KMS-11 (cell line): ENCODE measurements around the gene TXNDC5.

Experiments used
- H2AFZ ChIP-seq: fragments of 200-600 bp; sonication (generic); 2 replicates; pipeline ENCODE4 v1.6.1; 2016; ENCODE audit warnings: antibody characterized with exemption, mixed run types, low read depth
- H3K27ac ChIP-seq: fragments of 200-600 bp; sonication (generic); 2 replicates; pipeline ENCODE4 v1.6.1; 2016; ENCODE audit warnings: mild to moderate bottlenecking, mixed run types
- H3K27me3 ChIP-seq: fragments of 200-600 bp; sonication (generic); 2 replicates; pipeline ENCODE4 v1.6.1; 2017; ENCODE audit warnings: mild to moderate bottlenecking, low read depth, mixed run types, moderate library complexity; ENCODE audit not compliant: insufficient read depth
- H3K36me3 ChIP-seq: fragments of 200-600 bp; sonication (generic); 2 replicates; pipeline ENCODE4 v1.6.1; 2017; ENCODE audit warnings: mild to moderate bottlenecking, mixed run types; ENCODE audit not compliant: insufficient read depth
- H3K4me1 ChIP-seq: fragments of 200-600 bp; sonication (generic); 2 replicates; pipeline ENCODE4 v1.6.1; 2016; ENCODE audit warnings: mild to moderate bottlenecking, low read depth, mixed run types; ENCODE audit not compliant: poor library complexity, severe bottlenecking
- H3K4me2 ChIP-seq: fragments of 200-600 bp; sonication (generic); 2 replicates; pipeline ENCODE4 v1.7.0; 2016; ENCODE audit warnings: mild to moderate bottlenecking, mixed run types
- H3K4me3 ChIP-seq: fragments of 200-600 bp; sonication (generic); IDR thresholded peaks from 2 replicates; pipeline ENCODE4 v1.6.1; 2017; ENCODE audit warnings: low read depth, low read length, mixed read lengths; ENCODE audit not compliant: insufficient read depth
- H3K79me2 ChIP-seq: fragments of 200-600 bp; sonication (generic); 2 replicates; pipeline ENCODE4 v1.6.1; 2016; ENCODE audit warnings: low read depth, mixed run types; ENCODE audit not compliant: insufficient read depth
- H3K9ac ChIP-seq: fragments of 200-600 bp; sonication (generic); 2 replicates; pipeline ENCODE4 v1.6.1; 2016; ENCODE audit warnings: mild to moderate bottlenecking, mixed run types
- H4K20me1 ChIP-seq: fragments of 200-600 bp; sonication (generic); 2 replicates; pipeline ENCODE4 v1.6.1; 2016; ENCODE audit warnings: mild to moderate bottlenecking, mixed run types; ENCODE audit not compliant: insufficient read depth
- TF ChIP-seq, protein P1 (sequence below): fragments of 200-600 bp; sonication (generic); conservative IDR thresholded peaks from 2 replicates; pipeline ENCODE4 v1.6.1; 2017; ENCODE audit warnings: low read depth, mild to moderate bottlenecking, antibody characterized with exemption, low read length, moderate library complexity, mixed read lengths

The TXNDC5 gene

DNA sequence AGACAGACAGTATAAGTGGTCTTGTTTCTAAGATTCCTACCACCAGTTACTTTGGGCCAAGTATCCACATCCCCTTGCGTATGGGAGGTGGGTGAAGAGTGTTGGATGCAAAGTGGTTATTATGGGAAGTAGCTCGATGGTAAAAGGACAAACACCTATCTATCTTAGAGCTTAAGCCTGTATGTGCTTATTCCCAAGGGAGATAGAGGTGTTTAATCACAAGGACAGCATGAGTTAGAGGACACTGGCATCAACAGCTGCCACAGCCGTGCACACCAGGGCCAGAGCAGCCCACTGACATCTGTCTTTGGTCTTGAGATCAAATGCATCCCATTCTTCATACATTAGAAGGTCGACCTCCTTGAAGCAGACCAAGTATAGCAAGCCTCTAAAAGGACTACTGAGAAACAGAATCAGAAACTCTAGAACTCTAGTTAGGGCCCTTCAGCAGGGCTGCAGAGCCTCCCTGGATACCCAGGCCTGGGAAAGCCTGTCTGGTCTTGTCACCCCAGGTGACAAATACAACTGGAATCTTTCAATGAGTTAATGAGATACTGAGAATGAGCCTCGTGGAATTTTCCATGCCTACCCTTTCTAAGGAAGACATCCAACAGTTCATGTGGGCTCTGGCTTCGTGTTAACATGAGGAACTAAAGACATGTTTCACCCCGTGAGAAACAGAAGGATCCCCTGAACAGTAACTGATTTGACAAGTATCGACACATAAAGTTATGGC is 28.7 kb downstream of the TXNDC5 start:
- TF ChIP-seq, protein P1, sequence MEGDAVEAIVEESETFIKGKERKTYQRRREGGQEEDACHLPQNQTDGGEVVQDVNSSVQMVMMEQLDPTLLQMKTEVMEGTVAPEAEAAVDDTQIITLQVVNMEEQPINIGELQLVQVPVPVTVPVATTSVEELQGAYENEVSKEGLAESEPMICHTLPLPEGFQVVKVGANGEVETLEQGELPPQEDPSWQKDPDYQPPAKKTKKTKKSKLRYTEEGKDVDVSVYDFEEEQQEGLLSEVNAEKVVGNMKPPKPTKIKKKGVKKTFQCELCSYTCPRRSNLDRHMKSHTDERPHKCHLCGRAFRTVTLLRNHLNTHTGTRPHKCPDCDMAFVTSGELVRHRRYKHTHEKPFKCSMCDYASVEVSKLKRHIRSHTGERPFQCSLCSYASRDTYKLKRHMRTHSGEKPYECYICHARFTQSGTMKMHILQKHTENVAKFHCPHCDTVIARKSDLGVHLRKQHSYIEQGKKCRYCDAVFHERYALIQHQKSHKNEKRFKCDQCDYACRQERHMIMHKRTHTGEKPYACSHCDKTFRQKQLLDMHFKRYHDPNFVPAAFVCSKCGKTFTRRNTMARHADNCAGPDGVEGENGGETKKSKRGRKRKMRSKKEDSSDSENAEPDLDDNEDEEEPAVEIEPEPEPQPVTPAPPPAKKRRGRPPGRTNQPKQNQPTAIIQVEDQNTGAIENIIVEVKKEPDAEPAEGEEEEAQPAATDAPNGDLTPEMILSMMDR, result no peak
- no peak overlapping the region for H2AFZ ChIP-seq
- no peak overlapping the region for H3K4me3 ChIP-seq
- H3K27ac ChIP-seq, result peak overlapping the region; percentile 30; the same call in 1 of the 2 replicates
- H3K9ac ChIP-seq, result no peak overlapping the region
- H3K4me1 ChIP-seq, result peaks cover 9% of the 10 kb centered on the region
- peaks cover 38% of the 10 kb centered on the region for H3K36me3 ChIP-seq
- H3K27me3 ChIP-seq, result no peaks in the 10 kb centered on the region
- peaks cover 7% of the 10 kb centered on the region; the same call in 1 of the 2 replicates for H4K20me1 ChIP-seq
- H3K4me2 ChIP-seq, result no peak overlapping the region
- peaks cover 7% of the 10 kb centered on the region; the same call in 1 of the 2 replicates for H3K79me2 ChIP-seq

DNA sequence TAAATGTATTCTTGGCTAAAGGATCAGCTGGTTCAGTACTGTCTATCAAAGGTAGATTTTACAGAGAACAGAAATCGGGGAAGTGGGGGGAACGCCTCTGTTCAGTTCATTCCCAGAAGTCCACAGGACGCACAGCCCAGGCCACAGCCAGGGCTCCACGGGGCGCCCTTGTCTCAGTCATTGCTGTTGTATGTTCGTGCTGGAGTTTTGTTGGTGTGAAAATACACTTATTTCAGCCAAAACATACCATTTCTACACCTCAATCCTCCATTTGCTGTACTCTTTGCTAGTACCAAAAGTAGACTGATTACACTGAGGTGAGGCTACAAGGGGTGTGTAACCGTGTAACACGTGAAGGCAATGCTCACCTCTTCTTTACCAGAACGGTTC is 29.9 kb downstream of the TXNDC5 start:
- Histone ChIP-seq H3K4me2 (no peak overlapping the region), H3K4me1 (peaks cover 5% of the 10 kb centered on the region), H3K27ac (no peak overlapping the region), H3K27me3 (no peaks in the 10 kb centered on the region), H3K9ac (no peak overlapping the region), H2AFZ (no peak overlapping the region), H4K20me1 (peaks cover 7% of the 10 kb centered on the region; the same call in 1 of the 2 replicates), H3K36me3 (peaks cover 38% of the 10 kb centered on the region), H3K4me3 (no peak overlapping the region), H3K79me2 (peaks cover 5% of the 10 kb centered on the region; the same call in 1 of the 2 replicates)
- TF ChIP-seq, protein P1, result no peak

DNA sequence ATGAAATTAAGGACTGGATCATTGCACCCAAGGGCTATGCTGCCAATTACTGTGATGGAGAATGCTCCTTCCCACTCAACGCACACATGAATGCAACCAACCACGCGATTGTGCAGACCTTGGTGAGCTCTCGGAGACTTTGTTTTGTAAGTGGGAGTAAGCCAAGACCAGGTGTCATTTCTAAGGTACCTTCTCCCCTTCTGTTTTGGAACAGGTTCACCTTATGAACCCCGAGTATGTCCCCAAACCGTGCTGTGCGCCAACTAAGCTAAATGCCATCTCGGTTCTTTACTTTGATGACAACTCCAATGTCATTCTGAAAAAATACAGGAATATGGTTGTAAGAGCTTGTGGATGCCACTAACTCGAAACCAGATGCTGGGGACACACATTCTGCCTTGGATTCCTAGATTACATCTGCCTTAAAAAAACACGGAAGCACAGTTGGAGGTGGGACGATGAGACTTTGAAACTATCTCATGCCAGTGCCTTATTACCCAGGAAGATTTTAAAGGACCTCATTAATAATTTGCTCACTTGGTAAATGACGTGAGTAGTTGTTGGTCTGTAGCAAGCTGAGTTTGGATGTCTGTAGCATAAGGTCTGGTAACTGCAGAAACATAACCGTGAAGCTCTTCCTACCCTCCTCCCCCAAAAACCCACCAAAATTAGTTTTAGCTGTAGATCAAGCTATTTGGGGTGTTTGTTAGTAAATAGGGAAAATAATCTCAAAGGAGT is 30.4 kb downstream of the TXNDC5 start:
- Histone ChIP-seq H2AFZ (no peak overlapping the region), H3K4me2 (no peak overlapping the region), H3K9ac (no peak overlapping the region), H4K20me1 (peaks cover 7% of the 10 kb centered on the region; the same call in 1 of the 2 replicates), H3K27ac (no peak overlapping the region), H3K4me1 (no peaks in the 10 kb centered on the region), H3K27me3 (no peaks in the 10 kb centered on the region), H3K36me3 (peaks cover 33% of the 10 kb centered on the region), H3K79me2 (no peaks in the 10 kb centered on the region), H3K4me3 (no peak overlapping the region)
- TF ChIP-seq, protein P1, result no peak

DNA sequence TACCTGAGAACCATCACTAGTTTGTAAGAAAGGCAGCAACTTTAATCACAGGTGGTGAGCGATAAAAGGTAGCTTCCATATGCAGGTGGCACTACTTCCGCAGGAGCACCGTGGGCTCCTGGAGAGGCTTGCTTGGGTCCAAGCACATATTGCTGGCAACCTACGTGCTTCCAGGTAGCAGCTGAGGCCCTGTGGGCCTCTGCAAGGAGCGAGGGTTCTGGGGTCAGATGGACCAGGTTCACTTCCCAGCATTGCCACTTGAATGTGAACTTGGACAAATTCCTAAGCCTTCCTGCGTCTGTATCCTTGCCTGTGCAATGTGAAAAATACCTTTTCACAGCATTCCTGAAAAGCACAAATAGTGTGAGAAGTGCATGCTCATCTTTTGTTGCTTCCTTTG is 31.0 kb downstream of the TXNDC5 start:
- H3K27me3 ChIP-seq, result no peaks in the 10 kb centered on the region
- H3K79me2 ChIP-seq, result no peaks in the 10 kb centered on the region
- no peak overlapping the region for H3K4me2 ChIP-seq
- TF ChIP-seq, protein P1, result no peak
- H3K36me3 ChIP-seq, result peaks cover 29% of the 10 kb centered on the region
- no peaks in the 10 kb centered on the region for H3K4me1 ChIP-seq
- peaks cover 7% of the 10 kb centered on the region; the same call in 1 of the 2 replicates for H4K20me1 ChIP-seq
- no peak overlapping the region for H3K9ac ChIP-seq
- no peak overlapping the region for H2AFZ ChIP-seq
- H3K4me3 ChIP-seq, result no peak overlapping the region
- H3K27ac ChIP-seq, result no peak overlapping the region
